OCI-LY3 (cell line): ENCODE measurements around the gene FRMD4A.

Source experiments
- H2AFZ ChIP-seq: fragments of 200-600, 300-600 bp; shearing (Covaris generic); 2 replicates; pipeline ENCODE4 v1.6.0; 2014; ENCODE audit warnings: antibody characterized with exemption, low read depth, low read length
- H3K27ac ChIP-seq: fragments of 200-600, 300-600 bp; sonication (generic); 2 replicates; pipeline ENCODE4 v1.5.1; 2014; ENCODE audit warnings: mild to moderate bottlenecking, low read length, moderate library complexity, mixed read lengths
- H3K27me3 ChIP-seq: fragments of 200-600, 300-600 bp; sonication (generic); 2 replicates; pipeline ENCODE4 v1.6.1; 2014; ENCODE audit warnings: low read depth, low read length, mixed read lengths
- H3K36me3 ChIP-seq: fragments of 200-600, 300-600 bp; sonication (generic); replicated peaks from 2 replicates; pipeline ENCODE3; 2014; ENCODE audit warnings: low read depth, low read length, mixed read lengths
- H3K4me1 ChIP-seq: fragments of 300-600, 200-600 bp; sonication (generic); 2 replicates; pipeline ENCODE4 v1.6.1; 2014; ENCODE audit warnings: low read length, mixed read lengths
- H3K4me2 ChIP-seq: fragments of 200-600, 300-600 bp; sonication (generic); 2 replicates; pipeline ENCODE4 v1.6.1; 2014; ENCODE audit warnings: low read length, mixed read lengths
- H3K4me3 ChIP-seq: fragments of 300-600, 200-600 bp; sonication (generic); 2 replicates; pipeline ENCODE4 v1.5.1; 2014; ENCODE audit warnings: antibody characterized with exemption, mild to moderate bottlenecking, low read length, moderate library complexity
- H3K79me2 ChIP-seq: fragments of 300-600, 200-600 bp; shearing (Covaris generic); 2 replicates; pipeline ENCODE4 v1.6.1; 2014; ENCODE audit warnings: mild to moderate bottlenecking, low read length, mixed read lengths
- H3K9ac ChIP-seq: fragments of 300-600, 200-600 bp; shearing (Covaris generic); 2 replicates; pipeline ENCODE4 v1.6.0; 2014; ENCODE audit warnings: mild to moderate bottlenecking, low read length, moderate library complexity
- H3K9me3 ChIP-seq: fragments of 200-600, 300-600 bp; shearing (Covaris generic); 2 replicates; pipeline ENCODE4 v1.6.1; 2014; ENCODE audit warnings: low read length, mixed read lengths; ENCODE audit not compliant: insufficient read depth
- H4K20me1 ChIP-seq: fragments of 200-600, 300-600 bp; sonication (generic); 2 replicates; pipeline ENCODE4 v1.6.1; 2016; ENCODE audit warnings: low read length, mixed read lengths; ENCODE audit not compliant: insufficient read depth
- EZH2phosphoT487 ChIP-seq: fragments of 200-600 bp; shearing (Covaris generic); IDR thresholded peaks from 2 replicates; pipeline ENCODE4 v1.6.1; 2018; ENCODE audit warnings: antibody characterized with exemption, mixed run types, low read depth
- TF ChIP-seq, protein P1 (sequence below): fragments of 200-600, 300-600 bp; sonication (generic); IDR thresholded peaks from 2 replicates; pipeline ENCODE4 v1.5.1; 2014; ENCODE audit warnings: antibody characterized with exemption, low read length, low read depth

Gene FRMD4A

DNA sequence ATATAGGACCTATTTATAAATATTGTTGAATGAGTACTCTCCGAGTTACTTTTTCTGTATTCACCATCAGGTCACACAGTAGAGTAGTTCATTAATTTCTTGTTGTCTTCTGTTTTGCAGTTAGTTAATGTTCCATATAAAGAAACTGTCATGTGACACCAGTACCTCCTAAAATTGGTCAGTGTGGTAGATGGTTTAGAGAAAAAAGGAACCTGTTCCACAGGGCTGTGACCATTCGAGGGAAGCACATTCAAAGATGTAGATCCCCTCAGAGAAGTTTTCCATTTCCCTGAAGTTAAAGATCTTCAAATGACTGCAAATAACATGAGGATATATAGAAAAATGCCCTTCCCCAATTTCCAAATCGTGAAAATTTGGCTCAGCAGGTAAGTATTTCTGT, 698.3 kb downstream of the FRMD4A start:
- no peaks in the 10 kb centered on the region for H3K79me2 ChIP-seq
- H3K9ac ChIP-seq, result no peak overlapping the region
- no peaks in the 10 kb centered on the region for H3K9me3 ChIP-seq
- H3K4me3 ChIP-seq, result no peak overlapping the region
- no peaks in the 10 kb centered on the region for H3K27me3 ChIP-seq
- H3K36me3 ChIP-seq, result no peaks in the 10 kb centered on the region
- no peak overlapping the region for H3K27ac ChIP-seq
- TF ChIP-seq, protein P1, sequence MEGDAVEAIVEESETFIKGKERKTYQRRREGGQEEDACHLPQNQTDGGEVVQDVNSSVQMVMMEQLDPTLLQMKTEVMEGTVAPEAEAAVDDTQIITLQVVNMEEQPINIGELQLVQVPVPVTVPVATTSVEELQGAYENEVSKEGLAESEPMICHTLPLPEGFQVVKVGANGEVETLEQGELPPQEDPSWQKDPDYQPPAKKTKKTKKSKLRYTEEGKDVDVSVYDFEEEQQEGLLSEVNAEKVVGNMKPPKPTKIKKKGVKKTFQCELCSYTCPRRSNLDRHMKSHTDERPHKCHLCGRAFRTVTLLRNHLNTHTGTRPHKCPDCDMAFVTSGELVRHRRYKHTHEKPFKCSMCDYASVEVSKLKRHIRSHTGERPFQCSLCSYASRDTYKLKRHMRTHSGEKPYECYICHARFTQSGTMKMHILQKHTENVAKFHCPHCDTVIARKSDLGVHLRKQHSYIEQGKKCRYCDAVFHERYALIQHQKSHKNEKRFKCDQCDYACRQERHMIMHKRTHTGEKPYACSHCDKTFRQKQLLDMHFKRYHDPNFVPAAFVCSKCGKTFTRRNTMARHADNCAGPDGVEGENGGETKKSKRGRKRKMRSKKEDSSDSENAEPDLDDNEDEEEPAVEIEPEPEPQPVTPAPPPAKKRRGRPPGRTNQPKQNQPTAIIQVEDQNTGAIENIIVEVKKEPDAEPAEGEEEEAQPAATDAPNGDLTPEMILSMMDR, result no peak
- TF ChIP-seq EZH2phosphoT487, result no peak
- H4K20me1 ChIP-seq, result no peaks in the 10 kb centered on the region
- 0 out of 2 replicates have a peak overlapping the region, but pooled peaks have one; percentile 20 for H3K4me2 ChIP-seq
- no peak overlapping the region for H2AFZ ChIP-seq
- peaks cover 15% of the 10 kb centered on the region for H3K4me1 ChIP-seq

- H3K9ac ChIP-seq, result no peak overlapping the region
- TF ChIP-seq, protein P1, result no peak
- no peak for TF ChIP-seq EZH2phosphoT487
- no peaks in the 10 kb centered on the region for H3K36me3 ChIP-seq
Observed at GRCh38 chr10:13631594-13631993, 699.1 kb downstream of the FRMD4A start.

DNA sequence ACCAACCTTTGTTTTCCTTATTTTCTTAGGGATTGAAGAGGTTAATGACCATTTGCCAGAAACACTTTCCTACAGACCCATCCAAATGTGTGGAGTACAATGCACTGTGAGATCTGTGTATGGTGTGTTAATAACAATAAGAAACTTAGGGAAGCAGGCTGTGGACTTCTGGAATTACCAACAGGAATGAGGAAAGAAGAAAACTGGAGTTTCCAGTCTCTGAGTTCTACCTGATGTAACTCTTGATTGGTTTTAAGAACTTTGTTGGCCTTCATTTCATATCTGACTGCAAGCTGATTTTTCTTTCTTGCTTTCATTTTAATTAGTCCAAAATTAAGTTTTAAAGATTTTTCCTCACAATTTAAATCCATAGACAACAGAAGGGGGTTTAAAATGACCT, 700.5 kb downstream of the FRMD4A start:
- Histone ChIP-seq H4K20me1 (no peaks in the 10 kb centered on the region), H2AFZ (no peak overlapping the region), H3K9ac (no peak overlapping the region), H3K4me1 (peaks cover 9% of the 10 kb centered on the region), H3K27ac (no peak overlapping the region), H3K36me3 (no peaks in the 10 kb centered on the region), H3K27me3 (no peaks in the 10 kb centered on the region), H3K4me3 (no peak overlapping the region), H3K4me2 (no peak overlapping the region), H3K79me2 (no peaks in the 10 kb centered on the region), H3K9me3 (no peaks in the 10 kb centered on the region)
- no peak for TF ChIP-seq EZH2phosphoT487
- TF ChIP-seq, protein P1, result no peak

More at GRCh38 chr10:13631594-13631993, 699.1 kb downstream of the FRMD4A start:
- Histone ChIP-seq H2AFZ (no peak overlapping the region), H3K9me3 (no peaks in the 10 kb centered on the region), H3K27ac (no peak overlapping the region), H4K20me1 (no peaks in the 10 kb centered on the region), H3K4me2 (no peak overlapping the region), H3K4me3 (no peak overlapping the region), H3K4me1 (peaks cover 9% of the 10 kb centered on the region), H3K27me3 (no peaks in the 10 kb centered on the region), H3K79me2 (no peaks in the 10 kb centered on the region)

DNA sequence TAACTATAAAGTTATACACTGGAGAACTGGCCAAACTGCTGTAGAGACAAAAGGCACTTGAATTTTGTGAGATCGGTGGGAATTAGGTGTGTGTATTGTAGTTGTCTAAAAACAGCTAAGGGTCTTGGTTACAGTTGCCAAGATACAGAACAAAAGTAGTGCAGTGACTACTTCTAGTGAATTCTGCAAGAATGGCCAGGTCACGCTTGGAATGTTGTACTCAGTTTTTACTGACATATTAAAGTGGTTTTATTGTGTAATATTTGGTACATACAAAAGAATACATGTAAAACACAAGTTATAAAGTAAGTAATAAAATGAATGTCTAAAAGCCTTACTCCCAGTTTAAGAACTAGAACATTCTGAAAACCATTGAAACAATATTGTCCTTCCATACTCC, 701.6 kb downstream of the FRMD4A start:
- Histone ChIP-seq H3K27ac (no peak overlapping the region), H3K36me3 (no peaks in the 10 kb centered on the region), H3K9me3 (no peaks in the 10 kb centered on the region)

More for the DNA sequence above, 701.6 kb downstream of the FRMD4A start:
- H3K4me1 ChIP-seq, result peaks cover 9% of the 10 kb centered on the region
- H4K20me1 ChIP-seq, result no peaks in the 10 kb centered on the region
- no peak overlapping the region for H3K4me3 ChIP-seq
- H3K9ac ChIP-seq, result no peak overlapping the region
- TF ChIP-seq EZH2phosphoT487, result no peak
- TF ChIP-seq, protein P1, result no peak
- H3K79me2 ChIP-seq, result no peaks in the 10 kb centered on the region
- no peak overlapping the region for H2AFZ ChIP-seq
- no peak overlapping the region for H3K4me2 ChIP-seq
- H3K27me3 ChIP-seq, result no peaks in the 10 kb centered on the region
